HG02938 (cell line): ENCODE data around the gene SELENBP1.
"Not testable (repeated sequence)": the region's sequence is repeated elsewhere in the genome, so short reads cannot be mapped to it uniquely, and the experiment has no call there.

Experiments used
- ATAC-seq: cut with Tn5 transposase; IDR thresholded peaks from one replicate; pipeline ENCODE4 v1.9.1; 2021; ENCODE audit warnings: mild to moderate bottlenecking, moderate library complexity; ENCODE audit not compliant: unreplicated experiment

The SELENBP1 gene

DNA sequence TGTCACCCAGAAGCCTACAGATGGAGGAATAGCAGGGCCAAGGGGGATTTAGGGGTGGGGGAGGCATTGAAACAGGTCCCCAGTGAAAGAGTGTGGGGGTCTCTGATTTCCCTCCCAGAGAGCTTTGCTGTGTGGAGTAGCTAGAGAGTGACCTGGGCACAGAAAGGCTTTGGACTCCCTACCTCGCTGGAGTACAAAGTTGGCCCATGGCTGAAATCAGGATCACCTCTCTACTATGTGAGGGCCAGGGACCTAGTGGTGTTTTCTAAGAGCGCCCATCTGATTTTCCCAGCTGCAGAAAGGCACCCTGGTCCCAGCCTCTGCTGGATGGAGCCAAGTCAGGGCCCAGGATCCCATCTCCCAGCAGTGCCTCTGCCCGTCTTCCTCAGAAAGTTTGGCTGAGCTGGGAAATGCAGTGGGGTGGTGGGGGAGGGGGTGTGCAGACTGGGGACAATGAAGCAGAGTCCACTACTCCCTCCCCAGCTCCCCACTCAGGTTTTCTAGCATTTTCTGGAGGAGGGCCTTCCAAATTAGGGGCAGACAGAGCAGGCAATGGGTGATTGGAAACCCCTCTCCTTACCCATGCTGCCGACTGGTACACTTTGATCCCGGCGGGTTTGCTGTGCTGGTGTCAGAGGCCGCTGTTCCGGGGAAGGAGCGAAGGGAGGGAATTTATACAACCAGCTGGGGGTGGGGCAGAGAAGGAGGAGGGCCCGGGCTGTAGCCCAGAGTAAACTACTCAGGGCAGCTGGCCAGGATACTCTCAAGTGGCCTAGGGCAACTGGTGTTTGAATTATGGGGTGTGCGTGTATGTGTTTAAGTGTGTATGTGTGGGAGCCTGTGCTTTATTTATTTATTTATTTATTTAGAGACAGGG is at the start of gene SELENBP1:
SELENBP1 (minus strand) TSS at position 648 of the 877 bp plus-strand sequence; CDS start at position 584, 64 bp downstream.
- no peak for ATAC-seq

DNA sequence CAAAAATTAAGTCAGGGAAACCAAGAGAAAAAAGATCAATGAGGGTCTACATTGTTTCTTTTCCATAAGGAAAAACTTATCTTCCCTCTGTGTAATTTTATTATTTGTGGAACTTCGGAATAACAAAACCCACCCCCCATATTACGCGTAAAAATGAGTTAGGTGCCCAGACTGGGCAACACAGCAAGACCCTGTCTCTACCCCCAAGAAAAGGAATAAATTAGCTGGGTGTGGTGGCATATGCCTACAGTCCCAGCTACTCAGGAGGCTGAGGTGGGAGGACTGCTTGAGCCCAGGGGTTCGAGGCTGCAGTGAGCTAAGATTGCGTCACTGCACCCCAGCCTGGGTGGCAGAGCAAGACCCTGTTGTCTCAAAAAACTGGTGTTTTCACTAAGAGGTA is 47.3 kb upstream of the SELENBP1 start:
- no peak for ATAC-seq

DNA sequence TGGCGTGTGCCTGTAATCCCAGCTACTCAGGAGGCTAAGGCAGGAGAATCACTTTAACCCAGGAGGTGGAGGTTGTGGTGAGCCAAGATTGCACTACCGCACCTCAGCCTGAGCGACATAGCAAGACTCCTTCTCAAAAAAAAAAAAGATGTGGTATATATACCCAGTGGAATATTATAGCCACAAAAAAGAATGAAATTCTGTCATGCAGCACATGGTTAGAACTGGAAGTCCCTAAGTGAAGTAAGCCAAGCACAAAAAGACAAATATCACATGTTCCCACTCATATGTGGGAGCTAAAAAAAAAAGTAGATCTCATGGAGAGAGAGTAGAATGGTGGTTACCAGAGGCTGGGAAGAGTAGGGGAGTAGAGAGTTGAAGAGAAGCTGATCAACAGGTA is 45.6 kb upstream of the SELENBP1 start:
- ATAC-seq, result no peak

DNA sequence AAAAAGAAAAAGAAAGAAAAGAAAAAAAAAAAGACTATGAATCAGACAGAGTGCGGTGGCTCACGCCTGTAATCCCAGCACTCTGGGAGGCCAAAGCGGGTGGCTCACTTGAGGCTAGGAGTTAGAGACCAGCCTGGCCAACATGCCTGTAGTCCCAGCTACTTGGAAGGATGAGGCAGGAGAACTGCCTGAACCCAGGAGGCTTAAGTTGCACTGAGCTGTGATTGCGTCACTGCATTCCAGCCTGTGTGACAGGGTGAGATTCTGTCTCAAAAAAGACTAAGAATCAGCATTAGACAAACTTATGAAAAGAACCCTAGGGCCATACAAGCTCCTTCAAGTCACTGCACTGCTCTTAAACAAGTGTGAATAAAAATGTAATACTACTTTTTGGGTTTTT is 43.7 kb upstream of the SELENBP1 start:
- no peak for ATAC-seq

DNA sequence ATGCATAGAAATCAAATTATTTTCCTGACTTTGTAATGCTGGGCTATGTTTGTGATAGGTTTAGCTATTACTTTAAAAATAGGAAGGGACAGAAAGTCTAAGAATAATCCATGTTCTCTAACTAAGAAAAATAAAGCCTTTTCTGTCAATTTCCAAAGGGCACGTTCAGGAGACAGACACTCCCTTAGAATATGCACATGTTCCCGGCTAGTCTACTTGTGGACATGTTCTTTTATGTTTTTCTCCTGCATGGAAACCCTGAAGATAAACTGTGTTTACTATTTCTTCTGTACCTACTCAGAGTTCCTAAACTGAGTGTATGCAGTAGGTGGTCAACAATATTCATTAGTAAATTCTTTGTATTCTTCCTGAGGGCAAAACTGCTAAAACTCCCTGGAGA is 39.4 kb upstream of the SELENBP1 start:
- ATAC-seq, result no peak

DNA sequence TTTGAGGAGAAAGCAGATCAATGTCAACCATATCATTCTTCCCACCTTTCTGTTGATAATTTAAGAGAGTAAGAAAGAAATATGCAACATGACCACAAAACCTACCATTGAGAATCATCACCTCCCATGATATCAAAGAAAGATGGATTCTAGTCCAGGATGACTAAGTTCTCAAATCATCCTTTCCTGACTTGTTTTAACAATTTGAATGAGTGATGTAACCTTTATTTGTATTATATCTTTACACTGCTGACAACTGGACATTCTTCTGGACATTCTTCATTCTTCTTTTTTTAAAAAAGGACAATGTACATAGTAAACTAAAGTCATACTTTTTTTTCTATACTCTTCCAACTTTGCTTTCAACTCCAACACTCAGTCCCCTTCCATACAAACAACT is 36.4 kb upstream of the SELENBP1 start:
- ATAC-seq, result no peak

DNA sequence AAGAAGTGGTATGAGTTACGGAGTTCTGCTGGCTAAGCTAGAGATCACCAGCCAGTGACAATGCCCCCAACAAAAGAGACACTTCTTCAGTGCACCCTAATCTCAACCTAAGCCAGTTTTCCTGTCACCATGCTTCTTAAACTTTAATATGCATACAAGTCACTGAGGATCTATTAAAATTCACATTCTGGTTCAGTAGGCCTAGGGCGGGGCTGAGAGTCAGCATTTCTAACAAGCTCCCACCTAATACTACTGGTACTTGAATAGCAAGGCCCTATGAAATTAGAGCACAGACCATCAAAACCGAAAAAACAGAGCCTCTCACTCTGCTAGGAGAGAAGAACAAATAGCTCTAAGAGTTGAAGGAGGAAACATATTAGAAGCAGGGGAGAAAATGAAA is 34.8 kb upstream of the SELENBP1 start:
- ATAC-seq, result no peak

DNA sequence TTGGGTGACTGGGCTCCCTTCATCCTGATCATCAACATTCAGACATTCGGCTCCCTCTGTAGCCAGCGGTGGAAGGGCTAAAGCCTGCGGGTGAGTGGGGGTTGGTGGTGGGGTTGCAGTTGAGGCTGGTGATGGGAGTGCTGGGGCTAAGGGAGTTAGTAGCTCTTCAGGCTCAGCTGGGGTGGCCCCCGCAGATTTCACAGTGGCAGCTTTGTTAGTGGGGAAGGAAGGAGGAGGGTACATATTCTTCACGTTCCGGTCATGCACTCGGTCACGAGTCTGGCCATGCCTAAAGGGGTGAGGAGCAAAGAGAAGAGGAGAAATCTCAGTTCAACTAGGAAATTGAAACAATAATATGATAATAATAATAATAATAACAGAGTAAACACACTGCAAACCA is 33.7 kb upstream of the SELENBP1 start:
- ATAC-seq, result no peak

DNA sequence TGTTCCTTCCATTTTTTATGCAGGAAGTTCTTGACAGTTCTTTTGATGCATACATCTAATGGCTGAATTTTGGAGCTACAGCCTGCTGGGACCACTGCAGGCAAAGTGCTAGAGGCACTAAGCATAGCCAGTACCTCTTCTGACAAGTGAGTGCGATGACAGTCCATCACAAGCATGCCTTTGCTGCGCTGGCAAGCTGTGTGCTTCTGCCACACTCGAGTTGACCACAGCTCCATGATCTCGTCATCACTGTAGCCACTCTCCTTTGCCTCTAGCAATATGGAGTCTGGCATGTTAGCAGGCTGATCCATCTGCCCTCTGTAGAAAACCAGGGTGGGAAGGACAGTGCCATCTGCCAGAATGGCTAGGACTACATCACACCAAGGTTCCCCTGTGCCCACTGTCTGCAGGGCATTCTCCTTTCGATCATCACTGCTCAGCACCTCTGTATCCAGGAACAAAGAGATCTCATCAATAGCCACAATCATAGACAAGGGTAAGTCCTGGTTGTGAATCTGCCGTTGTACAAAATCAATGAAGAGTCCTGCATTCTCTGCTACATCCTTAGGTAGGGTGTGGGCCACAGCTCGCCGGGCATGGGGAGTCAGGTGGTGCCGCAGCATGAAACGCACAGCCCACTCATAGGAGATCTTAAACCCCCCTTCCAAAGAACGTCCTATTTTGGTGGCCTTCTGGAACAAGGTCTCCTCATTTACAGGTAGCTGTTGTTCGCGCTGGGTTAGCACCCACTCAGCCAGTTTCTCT is 32.9 kb upstream of the SELENBP1 start:
- no peak for ATAC-seq

DNA sequence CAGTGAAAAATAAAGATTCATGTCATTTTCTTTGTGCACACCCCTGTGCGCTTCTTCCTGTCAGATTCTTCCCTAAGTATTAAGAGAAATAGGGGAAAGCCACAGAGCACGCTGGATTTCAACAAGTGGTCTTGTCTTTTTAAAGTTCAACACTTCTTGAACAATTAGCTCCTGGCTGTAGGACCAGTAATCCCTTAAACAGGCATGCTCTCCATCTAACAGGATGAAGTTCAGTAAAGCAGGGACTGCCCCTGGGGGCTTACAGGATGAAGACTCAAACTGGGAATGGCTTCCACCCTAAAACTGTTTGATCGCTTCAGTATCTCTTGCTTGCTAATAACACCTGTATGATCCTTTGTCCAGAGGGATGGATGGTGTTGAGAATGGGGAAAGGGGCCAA is 31.1 kb upstream of the SELENBP1 start:
- ATAC-seq, result no peak

DNA sequence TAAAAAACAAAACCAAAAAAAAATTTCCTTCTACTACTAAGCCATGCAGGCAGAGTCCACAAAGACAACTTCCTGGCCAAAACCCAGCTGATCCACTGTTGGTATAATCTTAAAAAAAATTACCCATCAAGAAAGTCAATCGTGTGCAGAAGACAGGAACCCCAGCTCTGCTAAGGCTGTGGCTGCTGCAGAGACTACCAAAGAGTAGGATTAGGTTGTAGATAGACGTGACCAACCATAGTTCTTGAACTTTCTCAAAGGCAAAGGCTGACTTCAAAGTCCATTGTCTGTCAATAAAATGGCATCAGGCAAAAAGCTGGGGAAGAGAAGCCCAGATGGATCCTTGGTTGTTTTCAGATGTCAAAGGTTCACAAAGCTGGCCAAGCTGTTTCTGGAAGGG is 30.3 kb upstream of the SELENBP1 start:
- no peak for ATAC-seq

DNA sequence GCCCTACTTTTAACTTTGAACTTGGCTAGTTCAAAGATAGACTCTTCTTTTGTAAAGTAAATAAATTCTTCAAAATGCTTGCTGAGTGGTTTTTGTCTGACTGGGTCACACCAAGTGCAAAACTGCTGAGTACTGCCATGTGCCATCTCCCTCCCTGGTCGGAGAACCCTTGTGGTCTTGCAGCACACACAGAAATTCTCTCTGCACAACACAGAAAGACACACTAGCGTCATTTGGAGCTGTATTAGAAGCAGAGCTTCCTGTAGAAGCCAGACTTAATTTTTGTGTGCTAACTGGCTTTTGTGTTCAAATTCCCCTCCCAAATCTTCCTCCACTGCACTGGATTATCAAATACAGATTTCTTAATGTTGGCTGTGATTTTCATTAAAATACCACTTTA is 29.4 kb upstream of the SELENBP1 start:
- ATAC-seq, result no peak

DNA sequence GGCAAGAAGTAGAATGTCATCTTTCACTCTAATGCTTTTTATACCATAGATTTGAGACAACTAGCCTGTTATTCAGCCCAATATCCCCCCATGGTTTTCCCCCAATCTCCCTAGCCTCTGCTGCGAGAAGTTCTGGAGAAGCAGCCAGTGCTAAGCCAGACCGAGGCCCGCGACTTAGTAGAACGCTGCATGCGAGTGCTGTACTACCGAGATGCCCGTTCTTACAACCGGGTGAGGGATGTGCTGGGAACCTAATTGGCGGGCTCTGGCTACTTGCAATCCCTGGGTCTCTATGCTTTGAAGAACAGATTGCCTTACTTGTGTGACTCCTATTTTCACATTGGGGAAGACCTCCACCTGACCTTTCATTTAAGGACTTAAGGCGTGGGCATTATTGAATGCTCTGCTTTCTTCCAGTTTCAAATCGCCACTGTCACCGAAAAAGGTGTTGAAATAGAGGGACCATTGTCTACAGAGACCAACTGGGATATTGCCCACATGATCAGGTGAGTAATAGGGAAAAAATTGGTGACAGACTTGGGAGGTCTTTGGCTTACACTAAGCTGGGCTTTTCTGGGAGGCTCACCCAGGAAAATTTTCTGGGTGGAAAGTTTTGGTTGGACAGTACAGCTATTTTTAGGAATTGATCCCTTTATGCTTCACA is 28.8 kb upstream of the SELENBP1 start:
- ATAC-seq, result no peak

DNA sequence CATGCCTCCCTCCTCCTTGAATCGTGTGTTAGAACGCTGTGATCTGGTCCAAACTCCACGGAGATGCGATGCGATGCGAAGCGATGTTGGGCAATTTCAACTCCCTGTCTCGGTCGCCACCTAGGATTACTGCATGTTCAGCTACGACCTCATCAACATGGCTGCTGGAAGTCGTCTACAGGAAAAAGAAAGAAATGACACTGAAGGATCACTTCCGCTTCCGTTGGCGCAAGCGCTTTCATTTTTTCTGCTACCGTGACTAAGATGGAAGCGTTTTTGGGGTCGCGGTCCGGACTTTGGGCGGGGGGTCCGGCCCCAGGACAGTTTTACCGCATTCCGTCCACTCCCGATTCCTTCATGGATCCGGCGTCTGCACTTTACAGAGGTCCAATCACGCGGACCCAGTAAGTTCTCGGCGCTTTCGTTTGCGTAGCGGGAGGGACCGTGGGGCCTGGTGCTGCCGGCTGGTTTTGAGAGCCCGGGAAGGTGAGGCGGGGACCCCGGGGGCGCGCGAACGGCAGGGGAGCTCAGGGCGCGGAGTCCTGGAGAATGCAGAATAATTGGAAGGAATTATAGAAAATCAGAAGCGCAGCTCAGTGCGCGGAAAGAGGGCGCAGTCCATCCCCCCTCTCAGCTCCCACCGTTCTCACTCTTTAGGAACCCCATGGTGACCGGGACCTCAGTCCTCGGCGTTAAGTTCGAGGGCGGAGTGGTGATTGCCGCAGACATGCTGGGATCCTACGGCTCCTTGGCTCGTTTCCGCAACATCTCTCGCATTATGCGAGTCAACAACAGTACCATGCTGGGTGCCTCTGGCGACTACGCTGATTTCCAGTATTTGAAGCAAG is 27.0 kb upstream of the SELENBP1 start, which contains the start of gene PSMB4:
PSMB4 (plus strand) TSS at position 250 of the 848 bp plus-strand sequence; CDS start at position 265, 15 bp downstream.
- peak; percentile 82 for ATAC-seq

DNA sequence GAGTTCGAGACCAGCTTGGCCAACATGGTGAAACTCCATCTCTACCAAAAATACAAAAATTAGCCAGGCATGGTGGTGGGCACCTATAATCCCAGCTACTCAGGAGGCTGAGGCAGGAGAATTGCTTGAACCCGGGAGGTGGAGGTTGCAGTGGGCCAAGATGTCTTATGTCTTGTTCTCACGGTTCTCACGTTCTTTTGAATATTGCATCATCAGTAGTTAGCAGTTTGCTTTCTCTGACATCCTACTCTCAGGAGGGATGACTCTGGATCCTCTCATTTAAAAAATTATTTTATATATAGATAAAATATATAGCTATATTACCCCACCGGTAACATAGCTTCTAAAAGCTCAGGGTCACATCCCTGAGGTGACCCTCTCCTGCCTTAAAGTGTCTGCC is 23.8 kb upstream of the SELENBP1 start:
- not testable (repeated sequence) for ATAC-seq

DNA sequence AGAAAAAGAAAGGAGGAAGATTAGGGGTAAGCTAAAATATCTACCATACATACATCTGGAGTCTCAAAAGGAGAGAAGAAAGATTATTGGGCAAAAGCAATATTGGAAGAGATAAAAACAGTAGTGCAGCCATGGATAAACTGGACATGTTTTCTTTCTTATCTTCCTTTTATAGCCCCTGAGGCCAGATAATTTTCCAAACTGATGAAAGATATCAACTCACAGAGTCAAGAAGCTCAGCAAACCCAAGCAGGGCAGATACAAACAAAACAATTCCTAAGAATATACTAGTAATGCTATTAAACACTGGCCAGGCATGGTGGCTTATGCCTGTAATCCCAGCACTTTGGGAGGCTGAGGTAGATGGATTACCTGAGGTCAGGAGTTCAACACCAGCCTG is 21.1 kb upstream of the SELENBP1 start:
- ATAC-seq, result no peak

DNA sequence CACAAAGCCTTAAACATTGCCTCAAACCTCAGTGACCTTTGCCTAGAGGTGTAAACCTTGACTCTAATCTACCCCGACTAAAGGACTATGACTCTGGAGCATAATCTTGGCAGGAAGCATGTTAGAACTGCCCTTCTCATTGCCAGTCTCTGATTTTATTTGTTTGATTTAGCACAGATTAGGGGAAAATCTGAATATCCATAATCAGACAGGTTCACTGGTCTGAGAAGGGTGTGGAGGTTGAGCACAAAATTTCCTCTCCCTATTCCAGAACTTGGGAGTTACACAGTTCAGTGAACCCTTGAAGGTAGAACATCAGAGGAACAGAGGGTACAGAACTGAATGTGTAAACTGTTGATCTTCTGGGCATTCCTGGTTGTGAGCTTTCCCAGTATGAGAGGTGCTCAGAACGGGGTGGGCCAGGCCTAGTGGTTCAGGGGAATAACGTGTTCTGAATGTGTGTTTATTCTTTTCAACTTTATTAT is 18.6 kb upstream of the SELENBP1 start:
- no peak for ATAC-seq

DNA sequence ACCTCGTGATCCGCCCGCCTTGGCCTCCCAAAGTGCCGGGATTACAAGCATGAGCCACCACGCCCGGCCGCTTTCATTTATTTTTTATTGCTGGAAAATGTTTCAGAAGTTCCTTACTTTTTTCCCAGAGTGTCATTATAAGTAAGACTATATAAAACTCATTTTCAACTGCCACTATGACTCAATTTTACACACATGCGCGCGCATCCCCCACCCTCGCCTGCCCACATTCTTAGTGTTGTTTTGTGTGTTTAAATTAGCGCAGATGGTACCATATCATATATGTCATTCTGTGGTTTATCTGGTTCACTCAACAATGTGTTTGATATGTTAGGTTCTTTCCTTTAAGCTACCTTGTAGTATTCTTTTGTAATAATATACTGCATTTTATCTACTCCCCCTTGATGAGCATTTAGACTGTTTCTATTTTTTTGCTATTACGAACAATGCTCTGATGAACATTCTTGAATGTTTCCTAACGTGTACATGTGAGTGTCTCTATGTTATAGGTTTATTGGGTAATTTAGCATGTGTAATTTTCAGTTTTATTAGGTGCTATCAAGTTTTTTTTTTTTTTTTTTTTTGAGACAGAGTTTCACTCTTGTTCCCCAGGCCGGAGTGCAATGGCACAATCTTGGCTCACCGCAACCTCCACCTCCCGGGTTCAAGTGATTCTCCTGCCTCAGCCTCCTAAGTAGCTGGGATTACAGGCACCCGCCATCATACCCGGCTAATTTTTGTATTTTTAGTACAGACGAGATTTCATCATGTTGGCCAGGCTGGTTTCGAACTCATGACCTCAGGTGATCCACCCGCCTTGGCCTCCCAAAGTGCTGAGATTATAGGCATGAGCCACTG is 17.9 kb upstream of the SELENBP1 start:
- ATAC-seq, result not testable (repeated sequence)

DNA sequence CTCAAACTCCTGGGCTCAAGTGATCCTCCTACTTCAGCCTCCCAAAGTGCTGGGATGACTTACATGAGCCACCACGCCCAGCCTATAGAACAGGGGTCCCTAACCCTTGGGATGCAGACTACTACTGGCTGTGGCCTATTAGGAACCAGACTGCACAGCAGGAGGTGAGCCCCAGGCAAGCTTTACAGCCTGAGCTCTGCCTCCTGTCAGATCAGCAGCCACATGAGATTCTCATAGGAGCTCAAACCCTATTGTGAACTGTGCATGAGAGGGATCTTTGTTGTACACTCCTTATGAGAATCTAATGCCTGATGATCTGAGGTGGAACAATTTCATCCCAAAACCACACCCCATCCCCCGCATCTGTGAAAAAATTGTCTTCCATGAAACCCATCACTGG is 13.5 kb upstream of the SELENBP1 start:
- no peak for ATAC-seq
